ENCODE results near the gene KLHL8.

- TF ChIP-seq CTCF (IDR thresholded peaks at IDR 0.05) (no peak), POLR2A (IDR thresholded peaks at IDR 0.05) (no peak)
Measured at GRCh38 chr4:87196927-87197326, 23.5 kb downstream of the KLHL8 start.
